ENCODE measurements around the gene LENG1.

GRCh38 chr19:54160854-54161253 is 1.3 kb upstream of the LENG1 start:
- TF ChIP-seq POLR2A (IDR thresholded peaks at IDR 0.05) (no peak), EP300 (IDR thresholded peaks at IDR 0.05) (no peak), CTCF (IDR thresholded peaks at IDR 0.05) (no peak)
